ENCODE measurements around the gene C11orf42.

GRCh38 chr11:6170226-6170625 is 35.1 kb upstream of the C11orf42 start, which contains the start of gene OR52B2:
- TF ChIP-seq ZFX (IDR thresholded peaks at IDR 0.05; ENCODE audit: borderline replicate concordance), result no peak
- TF ChIP-seq CTCF (IDR thresholded peaks at IDR 0.05), result no peak
